HCT116 (cell line): ENCODE measurements around the gene SUPV3L1. TPM values are rescaled to one million over a fixed set of nuclear protein-coding genes. Genes with fewer than 3 reads are reported as not detected.
A peak's percentile ranks its signal among the peaks of the same experiment; 100 is the strongest.

Source experiments
- ATAC-seq: fragments of 200-7000 bp; cut with Tn5 transposase; 2 replicates; pipeline ENCODE4 v1.9.1; 2020; ENCODE audit warnings: mild to moderate bottlenecking, moderate library complexity
- BruUV-seq: library from RNA; stranded (reverse); fragments of 400-500 nt; replicated peaks from 2 replicates; lab custom pipeline; 2021; lab: Mats Ljungman, UMichigan
- CTCF ChIA-PET: fragments of 300-600 bp; sonication (Branson Sonifier 250); formaldehyde crosslinking; loops from one replicate; lab custom pipeline; 2021; ENCODE audit warnings: antibody characterized with exemption; lab: Charles Lee
- POLR2A ChIA-PET: fragments of 300-600, 350-600 bp; sonication (Branson Sonifier 250); formaldehyde crosslinking; loops from one replicate; lab custom pipeline; 2021; ENCODE audit warnings: antibody characterized with exemption; lab: Charles Lee
- RAD21 ChIA-PET, 2 experiments: fragments of 300-600 bp; sonication (Branson Sonifier 250); formaldehyde crosslinking; loops; one replicate each; lab custom pipeline; 2023; ENCODE audit warnings: low total read pairs in 2 of 2; ENCODE audit not compliant: uncharacterized antibody in 2 of 2, unreplicated experiment in 2 of 2, low non-redundant PET in 1 of 2; lab: Charles Lee
- DNase-seq: peaks from one replicate; pipeline ENCODE4 v3.0.0-alpha.2; 2010; ENCODE audit warnings: low read depth, low spot score
- H2AFZ ChIP-seq: fragments of 200-600 bp; shearing (Covaris generic), sonication (generic); 2 replicates; pipeline ENCODE4 v1.6.1; 2017; ENCODE audit warnings: low read depth, mixed run types, mixed read lengths, antibody characterized with exemption, low read length; ENCODE audit not compliant: poor library complexity, severe bottlenecking
- H3K27ac ChIP-seq: 2 replicates; pipeline ENCODE4 v1.5.1; 2012; ENCODE audit warnings: low read depth, low read length
- H3K27me3 ChIP-seq: fragments of 200-600 bp; sonication (generic); 2 replicates; pipeline ENCODE4 v1.6.1; 2016; ENCODE audit warnings: mixed run types, low read length, mixed read lengths; ENCODE audit not compliant: insufficient read depth
- H3K36me3 ChIP-seq, 2 experiments: fragments of 200-500 bp in 1 of 2; fragments of 200-600 bp in 1 of 2; sonication (Bioruptor generic) in 1 of 2; sonication (generic) in 1 of 2; 2 replicates each; pipeline versions ENCODE4 v1.5.1 to v1.6.1; 2014 to 2016; ENCODE audit warnings: low read length in 2 of 2, inconsistent platforms in 1 of 2, mixed read lengths in 1 of 2, mixed run types in 1 of 2; ENCODE audit not compliant: insufficient read depth in 2 of 2, control insufficient read depth in 1 of 2
- H3K4me1 ChIP-seq, 2 experiments: fragments of 200-600 bp in 1 of 2; sonication (generic) in 1 of 2; 2 replicates each; pipeline versions ENCODE4 v1.5.1 to v1.6.1; 2012 to 2017; ENCODE audit warnings: low read length in 2 of 2, inconsistent platforms in 1 of 2, mild to moderate bottlenecking in 1 of 2, mixed read lengths in 1 of 2, mixed run types in 1 of 2, moderate library complexity in 1 of 2; ENCODE audit not compliant: insufficient read depth in 2 of 2, control insufficient read depth in 1 of 2
- H3K4me2 ChIP-seq: fragments of 200-600 bp; sonication (generic); 2 replicates; pipeline ENCODE4 v1.6.1; 2017; ENCODE audit warnings: mixed run types, low read length, mixed read lengths
- H3K4me3 ChIP-seq, 2 experiments: fragments of 200-600 bp in 1 of 2; sonication (generic) in 1 of 2; replicated peaks in 1 of 2; 2 replicates each; pipeline ENCODE4 v1.5.1; 2011 to 2016; ENCODE audit warnings: low read length in 2 of 2, control low read depth in 1 of 2, low read depth in 1 of 2, mild to moderate bottlenecking in 1 of 2, mixed read lengths in 1 of 2, mixed run types in 1 of 2
- H3K79me2 ChIP-seq: fragments of 200-600 bp; sonication (generic); 2 replicates; pipeline ENCODE4 v1.6.1; 2017; ENCODE audit warnings: mild to moderate bottlenecking, mixed run types, low read length, moderate library complexity, mixed read lengths; ENCODE audit not compliant: insufficient read depth
- H3K9ac ChIP-seq: fragments of 200-600 bp; sonication (generic); 2 replicates; pipeline ENCODE4 v1.6.1; 2016; ENCODE audit warnings: low read length, mixed read lengths
- H3K9me2 ChIP-seq: fragments of 200-600 bp; sonication (generic), shearing (Covaris generic); 2 replicates; pipeline ENCODE4 v1.6.1; 2017; ENCODE audit warnings: mixed run types, mild to moderate bottlenecking, moderate library complexity; ENCODE audit not compliant: insufficient read depth
- H3K9me3 ChIP-seq, 2 experiments: fragments of 200-500 bp in 1 of 2; fragments of 200-600 bp in 1 of 2; sonication (Bioruptor generic) in 1 of 2; sonication (generic) in 1 of 2; 2 replicates each; pipeline ENCODE4 v1.6.1; 2014 to 2017; ENCODE audit warnings: low read length in 2 of 2, mixed read lengths in 2 of 2, inconsistent platforms in 1 of 2, low read depth in 1 of 2, mild to moderate bottlenecking in 1 of 2, mixed run types in 1 of 2, moderate library complexity in 1 of 2; ENCODE audit not compliant: control insufficient read depth in 1 of 2, insufficient read depth in 1 of 2
- H4K20me1 ChIP-seq: fragments of 200-600 bp; sonication (generic), shearing (Covaris generic); 2 replicates; pipeline ENCODE4 v1.6.1; 2017; ENCODE audit warnings: mixed run types, mild to moderate bottlenecking, moderate library complexity; ENCODE audit not compliant: insufficient read depth
- CEBPB ChIP-seq: IDR thresholded peaks from 2 replicates; pipeline ENCODE4 v1.6.1; 2012; ENCODE audit warnings: low read depth
- EGR1 ChIP-seq: IDR thresholded peaks from 2 replicates; pipeline ENCODE4 v1.6.1; 2012; ENCODE audit warnings: low read depth
- ELF1 ChIP-seq: IDR thresholded peaks from 2 replicates; pipeline ENCODE4 v1.6.1; 2012; ENCODE audit warnings: low read depth, borderline replicate concordance
- EZH2 ChIP-seq: fragments of 200-600 bp; sonication (generic); IDR thresholded peaks from 2 replicates; pipeline ENCODE4 v1.6.1; 2017; ENCODE audit warnings: antibody characterized with exemption, mixed run types
- EZH2phosphoT487 ChIP-seq: fragments of 200-600 bp; IDR thresholded peaks from 2 replicates; pipeline ENCODE4 v1.6.1; 2018; ENCODE audit warnings: antibody characterized with exemption, borderline replicate concordance
- FOSL1 ChIP-seq: IDR thresholded peaks from 2 replicates; pipeline ENCODE4 v1.6.1; 2012; ENCODE audit warnings: low read depth
- POLR2A ChIP-seq: IDR thresholded peaks from 2 replicates; pipeline ENCODE4 v1.7.0; 2011; ENCODE audit warnings: borderline replicate concordance; ENCODE audit not compliant: insufficient read depth, insufficient read length; ENCODE audit errors: extremely low read depth
- RAD21 ChIP-seq: IDR thresholded peaks from 2 replicates; pipeline ENCODE4 v1.6.1; 2012; ENCODE audit warnings: low read depth, mild to moderate bottlenecking
- SP1 ChIP-seq: IDR thresholded peaks from 2 replicates; pipeline ENCODE4 v1.6.1; 2012; ENCODE audit warnings: low read depth
- SRF ChIP-seq: IDR thresholded peaks from 2 replicates; pipeline ENCODE4 v1.6.1; 2012; ENCODE audit warnings: low read depth
- YY1 ChIP-seq: IDR thresholded peaks from 2 replicates; pipeline ENCODE4 v1.6.1; 2011; ENCODE audit warnings: low read length, low read depth, moderate library complexity, mild to moderate bottlenecking; ENCODE audit not compliant: insufficient replicate concordance; ENCODE audit errors: extremely low read depth
- intact Hi-C: fragments of 100-400 bp; cut with micrococcal nuclease; formaldehyde crosslinking; loops from 2 replicates; pipeline ENCODE4 v1.10.0; 2022
- total RNA-seq: library from RNA; stranded (reverse); gene quantifications from one replicate; pipeline ENCODE4 v1.2.1, GENCODE V29; 2021; ENCODE audit not compliant: unreplicated experiment
- TF ChIP-seq, protein P1 (sequence below), 3 experiments: fragments of 200-600 bp in 1 of 3; sonication (generic) in 1 of 3; IDR thresholded peaks in 2 of 3; conservative IDR thresholded peaks in 1 of 3; 2 replicates each; pipeline ENCODE4 v1.5.1; 2012 to 2017; ENCODE audit warnings: low read depth in 2 of 3, low read length in 2 of 3, antibody characterized with exemption in 1 of 3, borderline replicate concordance in 1 of 3, control low read depth in 1 of 3, mild to moderate bottlenecking in 1 of 3, mixed read lengths in 1 of 3, mixed run types in 1 of 3, moderate library complexity in 1 of 3; ENCODE audit not compliant: insufficient read depth in 1 of 3
- TF ChIP-seq, protein P2 (sequence below): IDR thresholded peaks from 2 replicates; pipeline ENCODE4 v1.6.1; 2012

Gene SUPV3L1
- total RNA-seq, 1 experiment from 2014 or later: 59.7 TPM

GRCh38 chr10:69151984-69152383, 28.1 kb upstream of the SUPV3L1 start:
- no peak overlapping the region for H3K4me2 ChIP-seq
- peaks cover 53% of the 10 kb centered on the region for H3K79me2 ChIP-seq
- intact Hi-C loops: no loop called here
- no peaks in the 10 kb centered on the region for H3K27me3 ChIP-seq
- no peaks in the 10 kb centered on the region for H3K36me3 ChIP-seq
- H3K9me2 ChIP-seq: no peaks in the 10 kb centered on the region
- no peak overlapping the region for H3K27ac ChIP-seq
- no peaks in the 10 kb centered on the region for H4K20me1 ChIP-seq
- no peak overlapping the region for H3K9ac ChIP-seq
- H2AFZ ChIP-seq: no peak overlapping the region
- BruUV-seq: no TSS peak
- H3K4me1 ChIP-seq: peaks cover 25 to 37% of the 10 kb centered on the region in 2 experiments
- H3K9me3 ChIP-seq: no peaks in the 10 kb centered on the region
- TF ChIP-seq SRF (no peak), FOSL1 (0 out of 2 replicates have a peak, but pooled peaks have one; percentile 8), EZH2phosphoT487 (no peak), POLR2A (no peak), CEBPB (no peak), EZH2 (no peak)
- TF ChIP-seq, protein P1, sequence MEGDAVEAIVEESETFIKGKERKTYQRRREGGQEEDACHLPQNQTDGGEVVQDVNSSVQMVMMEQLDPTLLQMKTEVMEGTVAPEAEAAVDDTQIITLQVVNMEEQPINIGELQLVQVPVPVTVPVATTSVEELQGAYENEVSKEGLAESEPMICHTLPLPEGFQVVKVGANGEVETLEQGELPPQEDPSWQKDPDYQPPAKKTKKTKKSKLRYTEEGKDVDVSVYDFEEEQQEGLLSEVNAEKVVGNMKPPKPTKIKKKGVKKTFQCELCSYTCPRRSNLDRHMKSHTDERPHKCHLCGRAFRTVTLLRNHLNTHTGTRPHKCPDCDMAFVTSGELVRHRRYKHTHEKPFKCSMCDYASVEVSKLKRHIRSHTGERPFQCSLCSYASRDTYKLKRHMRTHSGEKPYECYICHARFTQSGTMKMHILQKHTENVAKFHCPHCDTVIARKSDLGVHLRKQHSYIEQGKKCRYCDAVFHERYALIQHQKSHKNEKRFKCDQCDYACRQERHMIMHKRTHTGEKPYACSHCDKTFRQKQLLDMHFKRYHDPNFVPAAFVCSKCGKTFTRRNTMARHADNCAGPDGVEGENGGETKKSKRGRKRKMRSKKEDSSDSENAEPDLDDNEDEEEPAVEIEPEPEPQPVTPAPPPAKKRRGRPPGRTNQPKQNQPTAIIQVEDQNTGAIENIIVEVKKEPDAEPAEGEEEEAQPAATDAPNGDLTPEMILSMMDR (IDR thresholded peaks at IDR 0.05 in 2 of 3, conservative IDR thresholded peaks at IDR 0.05 in 1 of 3; ENCODE audit: borderline replicate concordance in 1 of 3, insufficient read depth in 1 of 3, low read depth in 2 of 3, low read length in 2 of 3): no peak
- TF ChIP-seq, all 23 proteins: peak for 1
- ChIA-PET POLR2A (no interaction called here), RAD21 (no interaction called here), CTCF (no interaction called here)
- ATAC-seq (no peak), DNase-seq (no peak)
- no peak overlapping the region for H3K4me3 ChIP-seq

GRCh38 chr10:69153227-69153626, 26.8 kb upstream of the SUPV3L1 start:
- no TSS peak for BruUV-seq
- POLR2A ChIA-PET: interaction anchor here (0.9 kb wide), 1 partner anchor 21 kb away, joined by 3 read pairs; no protein-coding TSS in a partner anchor
- TF ChIP-seq EGR1 (no peak), RAD21 (no peak), ELF1 (no peak), SP1 (no peak), CEBPB (no peak), YY1 (no peak), EZH2phosphoT487 (no peak), SRF (no peak)
- TF ChIP-seq, protein P1 (IDR thresholded peaks at IDR 0.05 in 2 of 3, conservative IDR thresholded peaks at IDR 0.05 in 1 of 3; ENCODE audit: borderline replicate concordance in 1 of 3, insufficient read depth in 1 of 3, low read depth in 2 of 3, low read length in 2 of 3): no peak
- TF ChIP-seq, protein P2, sequence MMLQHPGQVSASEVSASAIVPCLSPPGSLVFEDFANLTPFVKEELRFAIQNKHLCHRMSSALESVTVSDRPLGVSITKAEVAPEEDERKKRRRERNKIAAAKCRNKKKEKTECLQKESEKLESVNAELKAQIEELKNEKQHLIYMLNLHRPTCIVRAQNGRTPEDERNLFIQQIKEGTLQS: no peak
- H3K27me3 ChIP-seq: no peaks in the 10 kb centered on the region
- RAD21 ChIA-PET: no interaction called here
- ATAC-seq: peak; percentile 31
- H3K4me2 ChIP-seq: peak overlapping the region; percentile 69
- CTCF ChIA-PET: no interaction called here
- peak overlapping the region; percentile 18 for H3K27ac ChIP-seq
- H2AFZ ChIP-seq: no peak overlapping the region
- no peaks in the 10 kb centered on the region for H4K20me1 ChIP-seq
- DNase-seq: no peak
- no peaks in the 10 kb centered on the region for H3K36me3 ChIP-seq
- H3K9ac ChIP-seq: 0 out of 2 replicates have a peak overlapping the region, but pooled peaks have one; percentile 12
- no peak overlapping the region for H3K4me3 ChIP-seq
- H3K4me1 ChIP-seq: peaks cover 25 to 37% of the 10 kb centered on the region in 2 experiments
- intact Hi-C loops: no loop called here
- H3K9me3 ChIP-seq: no peaks in the 10 kb centered on the region
- peaks cover 40% of the 10 kb centered on the region for H3K79me2 ChIP-seq
- no peaks in the 10 kb centered on the region for H3K9me2 ChIP-seq
